Endothelial cell of umbilical vein (primary cell): ENCODE results near the gene DENR. TPM values are rescaled to one million over a fixed set of nuclear protein-coding genes. Genes with fewer than 3 reads are reported as not detected.

Experiments used
- BruUV-seq: library from RNA; stranded (reverse); fragments of 400-500 nt; replicated peaks from 2 replicates; lab custom pipeline; 2021; lab: Mats Ljungman, UMichigan
- CTCF ChIA-PET: fragments of 300-600, 350-600 bp; sonication (Branson Sonifier 250); formaldehyde crosslinking; loops from one replicate; lab custom pipeline; 2021; ENCODE audit warnings: antibody characterized with exemption, inconsistent platforms; lab: Charles Lee
- POLR2A ChIA-PET: fragments of 300-600, 350-600 bp; sonication (Branson Sonifier 250); formaldehyde crosslinking; loops from one replicate; lab custom pipeline; 2021; ENCODE audit warnings: antibody characterized with exemption, inconsistent platforms; lab: Charles Lee
- DNase-seq: peaks from one replicate; pipeline ENCODE4 v3.0.0-alpha.2; 2011; ENCODE audit warnings: low read depth, low spot score
- FAIRE-seq: peaks from 2 replicates; lab custom pipeline; 2011; peaks lifted over from hg19 to GRCh38; lab: Jason Lieb, UNC
- H2AFZ ChIP-seq: 2 replicates; pipeline ENCODE4 v1.6.0; 2012; ENCODE audit warnings: low read depth, low read length, control low read depth, inconsistent platforms
- H3K27ac ChIP-seq: 2 replicates; pipeline ENCODE4 v1.5.1; 2011; ENCODE audit warnings: low read depth, mild to moderate bottlenecking, control low read depth, low read length, moderate library complexity; ENCODE audit not compliant: insufficient read depth
- H3K27me3 ChIP-seq, 2 experiments: 2 replicates each; pipeline versions ENCODE4 v1.6.0 to v1.6.1; 2011; ENCODE audit warnings: low read length in 2 of 2, mixed read lengths in 1 of 2; ENCODE audit not compliant: control insufficient read depth in 2 of 2, insufficient read depth in 2 of 2
- H3K36me3 ChIP-seq, 2 experiments: 2 replicates in 1 of 2; 3 replicates in 1 of 2; pipeline ENCODE4 v1.5.1; 2011; ENCODE audit warnings: low read length in 2 of 2, mild to moderate bottlenecking in 1 of 2, moderate library complexity in 1 of 2; ENCODE audit not compliant: control insufficient read depth in 2 of 2, insufficient read depth in 2 of 2; ENCODE audit errors: extremely low read depth in 1 of 2
- H3K4me1 ChIP-seq: 3 replicates; pipeline ENCODE4 v1.5.1; 2011; ENCODE audit warnings: mild to moderate bottlenecking, low read length; ENCODE audit not compliant: control insufficient read depth, insufficient read depth; ENCODE audit errors: extremely low read depth
- H3K4me2 ChIP-seq: 2 replicates; pipeline ENCODE4 v1.6.1; 2011; ENCODE audit warnings: low read length, control low read depth, mixed read lengths; ENCODE audit not compliant: insufficient read depth
- H3K4me3 ChIP-seq, 3 experiments: fragments of 200-600 bp in 1 of 3; sonication (generic), shearing (Covaris generic) in 1 of 3; replicated peaks in 1 of 3; 2 replicates each; pipeline ENCODE4 v1.5.1; 2011 to 2016; ENCODE audit warnings: control low read depth in 3 of 3, low read length in 3 of 3, mild to moderate bottlenecking in 2 of 3, inconsistent platforms in 1 of 3, low read depth in 1 of 3, moderate library complexity in 1 of 3; ENCODE audit not compliant: insufficient read depth in 1 of 3
- H3K79me2 ChIP-seq: 2 replicates; pipeline ENCODE4 v1.6.0; 2012; ENCODE audit warnings: low read length, inconsistent platforms; ENCODE audit not compliant: control insufficient read depth, insufficient read depth
- H3K9ac ChIP-seq: replicated peaks from 2 replicates; pipeline ENCODE3; 2011; ENCODE audit warnings: low read length, control low read depth; ENCODE audit not compliant: insufficient read depth; ENCODE audit errors: extremely low read depth
- H3K9me1 ChIP-seq: replicated peaks from 3 replicates; pipeline ENCODE4 v1.6.0; 2011; ENCODE audit warnings: mild to moderate bottlenecking, low read length; ENCODE audit not compliant: control insufficient read depth, insufficient read depth; ENCODE audit errors: extremely low read depth
- H3K9me3 ChIP-seq: replicated peaks from 2 replicates; pipeline ENCODE4 v1.5.1; 2012; ENCODE audit warnings: low read length, inconsistent platforms; ENCODE audit not compliant: control insufficient read depth, insufficient read depth
- H4K20me1 ChIP-seq: replicated peaks from 2 replicates; pipeline ENCODE3; 2011; ENCODE audit warnings: mild to moderate bottlenecking, low read length; ENCODE audit not compliant: control insufficient read depth, insufficient read depth; ENCODE audit errors: extremely low read depth
- CTCF ChIP-seq, 2 donors: IDR thresholded peaks; 1 replicate in 1 of 2; 2 replicates in 1 of 2; pipeline ENCODE4 v1.5.1; 2011; ENCODE audit warnings: low read length in 2 of 2, mild to moderate bottlenecking in 2 of 2, moderate library complexity in 2 of 2, control low read depth in 1 of 2, inconsistent platforms in 1 of 2, low read depth in 1 of 2; ENCODE audit not compliant: insufficient read depth in 1 of 2; ENCODE audit errors: extremely low read depth in 1 of 2
- EZH2 ChIP-seq: IDR thresholded peaks from 2 replicates; pipeline ENCODE4 v1.6.1; 2012; ENCODE audit warnings: borderline replicate concordance, low read depth, mild to moderate bottlenecking, moderate library complexity, low read length, inconsistent platforms; ENCODE audit not compliant: severe bottlenecking
- FOS ChIP-seq: IDR thresholded peaks from 2 replicates; pipeline ENCODE4 v1.6.1; 2011; ENCODE audit warnings: mild to moderate bottlenecking, low read length, moderate library complexity, borderline replicate concordance; ENCODE audit not compliant: insufficient read depth
- GATA2 ChIP-seq: IDR thresholded peaks from 2 replicates; pipeline ENCODE4 v1.7.0; 2011; ENCODE audit warnings: low read depth, mild to moderate bottlenecking, moderate library complexity, mixed read lengths, low read length; ENCODE audit not compliant: insufficient read length, insufficient read depth
- JUN ChIP-seq: IDR thresholded peaks from 2 replicates; pipeline ENCODE4 v1.6.1; 2011; ENCODE audit warnings: borderline replicate concordance, low read depth; ENCODE audit not compliant: insufficient read length, insufficient read depth
- MYC ChIP-seq: IDR thresholded peaks from one replicate; pipeline ENCODE4 v1.6.1; 2011; ENCODE audit warnings: mild to moderate bottlenecking, low read depth, low read length
- POLR2A ChIP-seq: IDR thresholded peaks from 2 replicates; pipeline ENCODE4 v1.6.1; 2012; ENCODE audit warnings: low read depth, mild to moderate bottlenecking, control low read depth, low read length
- POLR2AphosphoS5 ChIP-seq: IDR thresholded peaks from 2 replicates; pipeline ENCODE4 v1.6.1; 2012; ENCODE audit warnings: low read depth, mild to moderate bottlenecking, control low read depth, low read length, moderate library complexity; ENCODE audit not compliant: insufficient read depth
- dilution Hi-C: fragments of 300-500 bp; cut with MboI; formaldehyde crosslinking; loops from one replicate; pipeline ENCODE4 v1.15.0; 2019; ENCODE audit warnings: low sequenced_read_pairs; ENCODE audit not compliant: extremely low pct_ligation_motif_present
- intact Hi-C: fragments of 100-400 bp; cut with micrococcal nuclease; formaldehyde crosslinking; loops from one replicate; pipeline ENCODE4 v1.10.0; 2022
- polyA plus RNA-seq, 4 experiments: library from polyadenylated mRNA; depleted of rRNA in 3 of 4; stranded (reverse) in 3 of 4; unstranded in 1 of 4; fragments of >200 nt; gene quantifications; 2 replicates each; pipeline versions ENCODE4 v1.2.1 to v1.2.3, GENCODE V29; 2011 to 2012; ENCODE audit warnings: missing spikeins in 1 of 4
- total RNA-seq: library from RNA; stranded (reverse); gene quantifications from 2 replicates; pipeline ENCODE4 v1.2.3, GENCODE V29; 2021
- TF ChIP-seq, protein P1 (sequence below): IDR thresholded peaks from 2 replicates; pipeline ENCODE4 v1.6.1; 2011; ENCODE audit not compliant: insufficient read depth, insufficient read length

The DENR gene
- total and polyA plus RNA-seq, 2 donors (not counting 3 experiments of a cell fraction or from before 2014, with no cell fraction given), result 25.8 to 70.3 TPM

DNA sequence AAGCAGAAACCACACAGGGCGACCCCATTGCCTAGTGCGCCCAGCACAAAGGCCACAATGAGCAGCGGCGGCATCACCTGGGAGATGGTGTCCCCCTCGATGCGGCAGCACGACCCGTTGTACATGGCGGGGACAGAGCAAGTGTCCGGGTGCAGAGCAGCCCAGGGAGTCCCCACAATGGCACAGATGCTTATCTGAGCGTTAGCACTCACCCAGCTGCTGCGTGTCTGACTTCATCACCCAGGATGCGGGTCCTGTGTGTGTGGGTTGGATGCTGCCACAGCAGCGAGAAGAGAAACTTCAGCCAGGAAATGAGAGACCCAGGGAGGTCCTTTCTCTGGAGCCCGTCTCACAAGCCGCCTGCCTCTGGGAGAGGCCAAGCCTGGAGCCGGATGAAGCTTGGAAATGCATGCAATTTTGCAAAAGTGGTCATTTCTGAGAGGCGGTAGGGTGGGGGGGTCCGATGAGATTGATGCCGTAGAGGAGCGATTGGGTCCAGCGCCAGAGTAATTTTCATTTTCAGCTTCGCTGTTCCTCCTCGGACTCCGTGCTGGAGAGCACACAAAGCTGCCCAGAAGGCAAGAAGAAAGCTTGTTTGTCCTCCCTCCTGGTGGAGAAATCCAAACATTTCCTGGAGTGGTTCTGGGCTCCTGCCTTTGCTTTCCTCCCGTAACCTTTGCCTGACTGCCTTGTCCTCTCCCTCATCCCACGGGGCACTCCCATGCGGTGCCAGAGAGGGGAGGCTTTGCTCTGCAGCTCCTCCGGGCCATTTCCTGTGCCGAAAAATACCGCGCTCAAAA lies 22.2 kb upstream of the DENR start, which contains the start of gene HCAR1:
Gene HCAR1, minus strand, starts transcription at position 630 of the 800 bp plus-strand sequence. Its CDS starts 505 bp downstream, at position 125.
- no TSS peak for BruUV-seq
- Histone ChIP-seq H3K9me3 (no peaks in the 10 kb centered on the region), H3K9me1 (no peaks in the 10 kb centered on the region), H3K4me3 (no peak within 1 kb of the TSS), H3K27me3 (no peaks in the 10 kb centered on the region), H3K36me3 (no peaks in the 10 kb centered on the region), H3K27ac (no peak within 1 kb of the TSS), H3K9ac (no peak within 1 kb of the TSS), H3K4me1 (peaks cover 10% of the 10 kb centered on the region), H4K20me1 (no peaks in the 10 kb centered on the region), H3K4me2 (no peak within 1 kb of the TSS), H2AFZ (peak within 1 kb of the TSS; percentile 45), H3K79me2 (no peaks in the 10 kb centered on the region)
- DNase-seq, result no peak
- POLR2A ChIA-PET, result no interaction called here
- no peak for FAIRE-seq
- dilution Hi-C loops (no loop called here), intact Hi-C loops (no loop called here)
- no peak for TF ChIP-seq EZH2
- TF ChIP-seq, protein P1, sequence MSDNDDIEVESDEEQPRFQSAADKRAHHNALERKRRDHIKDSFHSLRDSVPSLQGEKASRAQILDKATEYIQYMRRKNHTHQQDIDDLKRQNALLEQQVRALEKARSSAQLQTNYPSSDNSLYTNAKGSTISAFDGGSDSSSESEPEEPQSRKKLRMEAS, result no peak
- no peak for TF ChIP-seq GATA2
- TF ChIP-seq POLR2A, result no peak
- no peak for TF ChIP-seq FOS
- TF ChIP-seq CTCF (IDR thresholded peaks at IDR 0.05; ENCODE audit: extremely low read depth in 1 of 2, insufficient read depth in 1 of 2, low read depth in 1 of 2, low read length in 2 of 2), result no peak
- no peak for TF ChIP-seq MYC
- no peak for TF ChIP-seq JUN
- no peak for TF ChIP-seq POLR2AphosphoS5
- CTCF ChIA-PET, result interaction anchor here (0.8 to 2.2 kb wide), 4 partner anchors 10 to 92 kb away, joined by 3 to 13 read pairs (median 3); no protein-coding TSS in a partner anchor
